ENCODE measurements around the gene ABCG1. TPM values are rescaled to one million over a fixed set of nuclear protein-coding genes. Genes with fewer than 3 reads are reported as not detected.
A peak's percentile ranks its signal among the peaks of the same experiment; 100 is the strongest.

ABCG1 gene
- total RNA-seq, 3 donors from 2014 or later: 44.4 to 67.0 (median 56.8) TPM

DNA sequence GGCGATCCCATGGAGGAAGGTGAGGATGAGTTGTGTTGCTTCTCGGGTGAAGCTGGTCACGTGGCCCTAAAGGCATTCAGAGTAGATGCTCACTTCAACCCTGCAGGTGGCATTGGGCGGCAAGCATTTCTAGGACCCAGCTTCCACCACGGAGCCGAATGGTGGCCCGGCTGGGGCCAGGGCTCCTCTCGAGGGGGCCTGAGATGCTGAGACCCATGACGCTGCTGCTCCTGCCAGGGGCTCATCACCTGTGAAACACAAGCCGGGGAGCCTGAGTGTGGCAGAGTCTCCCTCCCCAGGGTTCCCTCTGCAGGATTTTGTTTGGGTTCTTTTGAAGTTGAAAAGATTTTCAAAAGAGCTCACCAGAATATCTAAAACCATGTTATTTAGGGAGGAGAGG, 41.2 kb downstream of the ABCG1 start:
- H3K9me3 ChIP-seq: no peaks in the 10 kb centered on the region
- peaks cover 2% of the 10 kb centered on the region for H3K4me1 ChIP-seq (ENCODE audit: low read depth)
- ATAC-seq (no peak), DNase-seq (peak in 1 of 3 donors; percentile 36)
- no peak overlapping the region for H3K4me3 ChIP-seq
- TF ChIP-seq, protein P1, sequence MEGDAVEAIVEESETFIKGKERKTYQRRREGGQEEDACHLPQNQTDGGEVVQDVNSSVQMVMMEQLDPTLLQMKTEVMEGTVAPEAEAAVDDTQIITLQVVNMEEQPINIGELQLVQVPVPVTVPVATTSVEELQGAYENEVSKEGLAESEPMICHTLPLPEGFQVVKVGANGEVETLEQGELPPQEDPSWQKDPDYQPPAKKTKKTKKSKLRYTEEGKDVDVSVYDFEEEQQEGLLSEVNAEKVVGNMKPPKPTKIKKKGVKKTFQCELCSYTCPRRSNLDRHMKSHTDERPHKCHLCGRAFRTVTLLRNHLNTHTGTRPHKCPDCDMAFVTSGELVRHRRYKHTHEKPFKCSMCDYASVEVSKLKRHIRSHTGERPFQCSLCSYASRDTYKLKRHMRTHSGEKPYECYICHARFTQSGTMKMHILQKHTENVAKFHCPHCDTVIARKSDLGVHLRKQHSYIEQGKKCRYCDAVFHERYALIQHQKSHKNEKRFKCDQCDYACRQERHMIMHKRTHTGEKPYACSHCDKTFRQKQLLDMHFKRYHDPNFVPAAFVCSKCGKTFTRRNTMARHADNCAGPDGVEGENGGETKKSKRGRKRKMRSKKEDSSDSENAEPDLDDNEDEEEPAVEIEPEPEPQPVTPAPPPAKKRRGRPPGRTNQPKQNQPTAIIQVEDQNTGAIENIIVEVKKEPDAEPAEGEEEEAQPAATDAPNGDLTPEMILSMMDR (IDR thresholded peaks at IDR 0.05): no peak
- intact Hi-C loops (cut with DNase I, micrococcal nuclease): no loop called here
- H3K36me3 ChIP-seq (ENCODE audit: low read depth): no peaks in the 10 kb centered on the region

DNA sequence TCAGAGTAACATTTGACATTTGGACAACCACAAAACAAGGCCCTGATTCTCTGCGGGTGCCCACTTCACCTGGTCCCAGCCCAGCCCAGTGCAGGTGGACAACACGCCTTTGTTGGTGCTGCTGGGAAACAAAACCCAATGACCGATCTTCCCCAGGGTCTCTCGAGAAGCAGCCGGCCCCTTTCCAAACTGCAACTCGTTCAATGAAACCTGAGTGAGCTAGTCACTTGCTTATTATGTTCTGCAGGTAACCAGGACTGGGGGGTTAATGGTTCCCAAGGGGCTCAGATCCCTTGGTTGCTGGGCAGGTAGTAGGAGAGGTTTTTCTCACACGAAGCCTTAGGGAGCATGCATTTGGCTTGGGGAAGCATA, 42.9 kb downstream of the ABCG1 start:
- no peak for ATAC-seq
- intact Hi-C loops (cut with DNase I, micrococcal nuclease): no loop called here
- Histone ChIP-seq H3K9me3 (no peaks in the 10 kb centered on the region), H3K4me1 (ENCODE audit: low read depth) (peaks cover 2% of the 10 kb centered on the region), H3K36me3 (ENCODE audit: low read depth) (no peaks in the 10 kb centered on the region), H3K4me3 (no peak overlapping the region)
- DNase-seq: no peak
- TF ChIP-seq, protein P1 (IDR thresholded peaks at IDR 0.05): no peak

DNA sequence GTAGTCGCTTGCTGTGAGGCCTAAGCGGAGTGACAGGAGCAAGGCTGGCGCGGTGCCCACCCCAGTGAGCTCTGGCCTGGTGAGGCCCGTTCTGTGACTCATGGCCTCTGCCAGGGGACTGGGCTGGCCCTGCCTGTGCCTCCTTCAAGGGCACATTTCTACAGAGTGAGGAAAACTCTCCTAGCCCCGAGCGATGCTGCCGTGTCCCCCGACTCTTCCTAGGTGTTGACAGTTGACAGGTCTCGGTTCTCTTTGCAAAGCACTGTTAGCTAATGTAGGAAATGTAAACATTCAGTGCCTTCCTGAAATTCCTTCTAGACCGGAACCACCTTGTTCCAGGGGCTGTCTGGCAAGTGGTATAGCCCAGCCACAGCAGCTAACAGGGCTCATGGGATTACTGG, 43.9 kb downstream of the ABCG1 start:
- intact Hi-C loops (cut with DNase I, micrococcal nuclease): no loop called here
- DNase-seq (peak in 1 of 3 donors; percentile 72), ATAC-seq (peak; percentile 48)
- no peaks in the 10 kb centered on the region for H3K9me3 ChIP-seq
- peaks cover 2% of the 10 kb centered on the region for H3K4me1 ChIP-seq (ENCODE audit: low read depth)
- no peak overlapping the region for H3K4me3 ChIP-seq
- H3K36me3 ChIP-seq (ENCODE audit: low read depth): no peaks in the 10 kb centered on the region
- TF ChIP-seq, protein P1 (IDR thresholded peaks at IDR 0.05): no peak

DNA sequence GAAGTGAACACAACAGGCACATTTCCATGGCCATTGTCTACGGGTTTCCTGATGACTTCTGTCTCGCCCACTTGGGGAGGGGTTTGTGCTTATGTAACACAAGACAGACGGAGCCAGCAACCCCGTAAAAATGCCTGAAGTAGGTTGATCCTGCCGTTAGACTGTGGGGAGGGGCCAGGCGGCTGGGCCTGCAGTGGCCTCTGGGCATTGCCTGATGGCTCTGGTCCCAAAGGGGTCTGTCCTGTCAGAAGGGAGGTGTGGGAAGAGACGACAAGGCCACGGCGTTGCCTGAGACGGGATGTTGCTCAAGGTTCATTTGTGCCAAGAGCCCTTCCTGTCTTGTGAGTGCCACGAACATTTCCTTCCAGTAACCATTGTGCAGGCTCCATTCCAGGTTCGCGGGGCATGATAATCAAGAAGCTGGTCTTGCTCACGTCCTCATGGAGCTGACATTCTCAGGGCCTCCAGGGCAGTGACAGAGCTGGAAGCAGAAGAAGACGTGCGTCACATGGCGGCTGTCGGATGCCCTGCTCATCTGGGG, 44.7 kb downstream of the ABCG1 start:
- ATAC-seq (no peak), DNase-seq (peak in 1 of 3 donors; percentile 49)
- no peaks in the 10 kb centered on the region for H3K36me3 ChIP-seq (ENCODE audit: low read depth)
- H3K4me1 ChIP-seq (ENCODE audit: low read depth): peaks cover 2% of the 10 kb centered on the region
- H3K9me3 ChIP-seq: no peaks in the 10 kb centered on the region
- intact Hi-C loops (cut with DNase I, micrococcal nuclease): no loop called here
- TF ChIP-seq, protein P1 (IDR thresholded peaks at IDR 0.05): no peak
- no peak overlapping the region for H3K4me3 ChIP-seq

DNA sequence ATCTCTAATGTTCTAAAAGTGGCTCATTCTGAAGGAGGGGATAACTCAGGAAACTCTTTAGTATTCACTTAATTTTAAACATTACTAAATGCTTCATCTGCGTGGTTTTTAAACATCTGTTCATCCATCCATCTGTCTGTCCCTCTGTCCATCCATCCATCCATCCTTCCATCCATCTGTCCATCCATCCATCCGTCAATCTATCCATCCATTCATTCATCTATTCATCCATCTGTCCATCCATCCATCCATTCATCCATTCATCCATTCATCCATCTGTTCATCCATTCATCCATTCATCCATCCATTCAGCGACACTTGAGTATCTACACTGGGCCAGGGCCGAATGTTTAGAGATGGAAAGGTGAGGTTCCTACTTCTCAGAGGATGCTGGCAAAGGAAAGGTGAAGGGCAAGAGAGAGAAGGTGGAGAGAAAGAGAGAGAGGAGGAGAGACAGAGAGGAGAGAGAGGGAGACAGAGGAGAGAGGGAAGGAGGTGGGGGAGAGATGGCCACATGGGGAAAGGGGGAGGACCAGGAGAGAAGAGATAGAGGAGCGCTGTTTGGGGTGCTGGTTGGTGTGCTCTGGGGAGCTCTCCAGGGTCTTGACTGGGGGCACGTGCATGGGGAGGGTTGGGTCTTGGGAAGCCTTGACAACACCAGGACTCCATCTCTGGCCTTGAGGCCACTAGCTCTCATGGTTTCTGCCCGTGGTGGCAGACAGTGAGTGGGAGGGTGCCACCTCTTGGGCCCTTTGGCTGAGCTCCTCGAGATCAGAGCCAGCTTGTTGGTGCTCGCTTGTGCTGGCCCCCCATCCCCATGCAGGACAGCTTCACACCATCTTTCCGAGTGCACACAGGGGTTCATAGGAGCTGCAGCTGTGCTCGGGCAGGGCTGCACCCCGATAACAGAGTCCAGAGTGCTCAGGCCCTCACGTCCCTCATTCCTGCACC, 45.6 kb downstream of the ABCG1 start:
- Histone ChIP-seq H3K4me1 (ENCODE audit: low read depth) (no peaks in the 10 kb centered on the region), H3K4me3 (no peak overlapping the region), H3K36me3 (ENCODE audit: low read depth) (no peaks in the 10 kb centered on the region), H3K9me3 (no peaks in the 10 kb centered on the region)
- intact Hi-C loops (cut with DNase I, micrococcal nuclease): no loop called here
- DNase-seq (no peak), ATAC-seq (no peak)
- TF ChIP-seq, protein P1 (IDR thresholded peaks at IDR 0.05): no peak
